Neural progenitor cell (in vitro differentiated cells): ENCODE measurements around the gene ANAPC1.
"Not testable (repeated sequence)": the region's sequence is repeated elsewhere in the genome, so short reads cannot be mapped to it uniquely, and the experiment has no call there.

Experiments
- EZH2 ChIP-seq: fragments of 200-600 bp; sonication (generic); IDR thresholded peaks from 2 replicates; pipeline ENCODE4 v1.6.1; 2017; ENCODE audit warnings: antibody characterized with exemption, mild to moderate bottlenecking, moderate library complexity
- TF ChIP-seq, protein P1 (sequence below): fragments of 200-600 bp; sonication (generic); IDR thresholded peaks from 2 replicates; pipeline ENCODE4 v1.5.1; 2017; ENCODE audit warnings: antibody characterized with exemption, mild to moderate bottlenecking

- TF ChIP-seq, protein P1, sequence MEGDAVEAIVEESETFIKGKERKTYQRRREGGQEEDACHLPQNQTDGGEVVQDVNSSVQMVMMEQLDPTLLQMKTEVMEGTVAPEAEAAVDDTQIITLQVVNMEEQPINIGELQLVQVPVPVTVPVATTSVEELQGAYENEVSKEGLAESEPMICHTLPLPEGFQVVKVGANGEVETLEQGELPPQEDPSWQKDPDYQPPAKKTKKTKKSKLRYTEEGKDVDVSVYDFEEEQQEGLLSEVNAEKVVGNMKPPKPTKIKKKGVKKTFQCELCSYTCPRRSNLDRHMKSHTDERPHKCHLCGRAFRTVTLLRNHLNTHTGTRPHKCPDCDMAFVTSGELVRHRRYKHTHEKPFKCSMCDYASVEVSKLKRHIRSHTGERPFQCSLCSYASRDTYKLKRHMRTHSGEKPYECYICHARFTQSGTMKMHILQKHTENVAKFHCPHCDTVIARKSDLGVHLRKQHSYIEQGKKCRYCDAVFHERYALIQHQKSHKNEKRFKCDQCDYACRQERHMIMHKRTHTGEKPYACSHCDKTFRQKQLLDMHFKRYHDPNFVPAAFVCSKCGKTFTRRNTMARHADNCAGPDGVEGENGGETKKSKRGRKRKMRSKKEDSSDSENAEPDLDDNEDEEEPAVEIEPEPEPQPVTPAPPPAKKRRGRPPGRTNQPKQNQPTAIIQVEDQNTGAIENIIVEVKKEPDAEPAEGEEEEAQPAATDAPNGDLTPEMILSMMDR = not testable (repeated sequence)
- TF ChIP-seq EZH2 = not testable (repeated sequence)
Observed at GRCh38 chr2:111764151-111764550, 119.8 kb downstream of the ANAPC1 start.
